CD4-positive, alpha-beta T cell (primary cell): Measurements from ENCODE around the gene TP63. TPM values are rescaled to one million over a fixed set of nuclear protein-coding genes. Genes with fewer than 3 reads are reported as not detected.

Source experiments
- ATAC-seq: fragments of 200-7000 bp; cut with Tn5 transposase; one replicate; pipeline ENCODE4 v1.10.0; 2022; ENCODE audit warnings: mild to moderate bottlenecking; ENCODE audit not compliant: poor library complexity
- CTCF ChIA-PET: fragments of 350-600 bp; sonication (Branson Sonifier 250); formaldehyde crosslinking; loops from one replicate; lab custom pipeline; 2021; ENCODE audit warnings: antibody characterized with exemption, inconsistent platforms; lab: Charles Lee
- POLR2A ChIA-PET: fragments of 350-600 bp; sonication (Branson Sonifier 250); formaldehyde crosslinking; loops from one replicate; lab custom pipeline; 2021; ENCODE audit warnings: antibody characterized with exemption, inconsistent platforms; lab: Charles Lee
- DNase-seq, 14 experiments: peaks; one replicate each; pipeline ENCODE4 v3.0.0-alpha.2; 2013 to 2020; ENCODE audit warnings: mixed read lengths in 2 of 14
- H3K27ac ChIP-seq, 2 donors: one replicate each; pipeline versions ENCODE4 v1.5.1 to v1.7.0; 2013; ENCODE audit warnings: low read length in 2 of 2, low read depth in 1 of 2, mild to moderate bottlenecking in 1 of 2
- H3K27me3 ChIP-seq, 2 experiments: 1 replicate in 1 of 2; 2 replicates in 1 of 2; pipeline versions ENCODE4 v1.6.1 to v1.7.0; 2013; ENCODE audit warnings: low read length in 2 of 2, control low read depth in 1 of 2, mild to moderate bottlenecking in 1 of 2, moderate library complexity in 1 of 2; ENCODE audit not compliant: insufficient read depth in 2 of 2, control insufficient read depth in 1 of 2
- H3K36me3 ChIP-seq: one replicate; pipeline ENCODE4 v1.6.1; 2013; ENCODE audit warnings: low read length, control low read depth; ENCODE audit not compliant: insufficient read depth
- H3K4me1 ChIP-seq: one replicate; pipeline ENCODE4 v1.6.1; 2013; ENCODE audit warnings: low read length, control low read depth; ENCODE audit not compliant: insufficient read depth
- H3K4me3 ChIP-seq: one replicate; pipeline ENCODE4 v1.5.1; 2013; ENCODE audit warnings: mild to moderate bottlenecking, low read length, moderate library complexity
- H3K9me3 ChIP-seq, 2 experiments: 1 replicate in 1 of 2; 2 replicates in 1 of 2; pipeline versions ENCODE4 v1.6.1 to v1.7.0; 2013; ENCODE audit warnings: low read length in 2 of 2, mild to moderate bottlenecking in 2 of 2, control low read depth in 1 of 2, moderate library complexity in 1 of 2; ENCODE audit not compliant: control insufficient read depth in 1 of 2, insufficient read depth in 1 of 2
- H3K27ac Mint-ChIP-seq: one replicate; pipeline ENCODE4 v1.8.0; 2020; ENCODE audit warnings: mixed read lengths
- H3K27me3 Mint-ChIP-seq: one replicate; pipeline ENCODE4 v1.8.0; 2021; ENCODE audit warnings: mixed read lengths
- H3K36me3 Mint-ChIP-seq: one replicate; pipeline ENCODE4 v1.8.0; 2021; ENCODE audit warnings: low read depth, mixed read lengths
- H3K4me1 Mint-ChIP-seq: one replicate; pipeline ENCODE4 v1.8.0; 2021; ENCODE audit warnings: low read depth, mixed read lengths
- H3K4me3 Mint-ChIP-seq: one replicate; pipeline ENCODE4 v1.8.0; 2020; ENCODE audit warnings: mild to moderate bottlenecking, mixed read lengths
- H3K9me3 Mint-ChIP-seq: one replicate; pipeline ENCODE4 v1.8.0; 2020; ENCODE audit warnings: mixed read lengths
- intact Hi-C, 2 experiments: fragments of 100-400 bp; cut with DNase I in 1 of 2; cut with micrococcal nuclease in 1 of 2; formaldehyde crosslinking; loops; one replicate each; pipeline versions ENCODE4 v1.15.1 to v1.9.0; 2023 to 2025; cut with DNase I, micrococcal nuclease
- total RNA-seq, 174 experiments: library from RNA in 2 of 174; stranded (reverse) in 2 of 174; gene quantifications; one replicate each; pipeline ENCODE4 v1.2.3 and lab custom pipeline; 2021 to 2026
- TF ChIP-seq, protein P1 (sequence below): fragments of 200-600 bp; IDR thresholded peaks from one replicate; pipeline ENCODE4 v1.8.0; 2022; ENCODE audit warnings: antibody characterized with exemption, mild to moderate bottlenecking

The TP63 gene
- total RNA-seq, 2 experiments from 2014 or later = 0.31 TPM; not detected in 1

DNA sequence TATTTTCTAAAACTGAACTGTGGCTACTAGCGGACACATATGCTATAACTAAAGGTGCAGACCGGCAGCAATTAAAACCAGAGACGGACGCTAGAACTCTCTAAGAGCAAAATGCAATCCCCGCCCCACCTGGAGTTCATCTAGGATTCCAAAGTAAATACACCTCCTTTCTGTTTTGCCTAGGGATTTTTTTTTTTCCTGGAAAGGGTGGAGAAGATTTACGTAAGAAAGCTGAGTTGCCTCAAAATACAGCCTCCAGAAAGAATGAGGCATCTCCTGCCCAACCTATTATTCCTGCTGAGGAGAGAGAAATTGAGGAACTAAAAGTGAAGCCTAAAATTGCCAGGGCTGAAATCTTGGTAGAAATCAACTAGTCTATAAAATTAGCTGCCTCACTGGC, 150.2 kb downstream of the TP63 start:
- Histone ChIP-seq H3K27ac (no peak overlapping the region), H3K4me1 (no peaks in the 10 kb centered on the region), H3K9me3 (no peaks in the 10 kb centered on the region), H3K4me3 (no peak overlapping the region), H3K27me3 (no peaks in the 10 kb centered on the region), H3K36me3 (no peaks in the 10 kb centered on the region)
- no peaks in the 10 kb centered on the region for H3K36me3 Mint-ChIP-seq
- H3K9me3 Mint-ChIP-seq = no peaks in the 10 kb centered on the region
- POLR2A ChIA-PET = no interaction called here
- no peak overlapping the region for H3K4me3 Mint-ChIP-seq
- DNase-seq = no peak
- no peak overlapping the region for H3K27ac Mint-ChIP-seq
- intact Hi-C loops = loop anchor here in 1 of 2 experiments (10.0 kb wide), 1 partner anchor 507 kb away; no protein-coding TSS in a partner anchor
- no peaks in the 10 kb centered on the region for H3K27me3 Mint-ChIP-seq
- no peaks in the 10 kb centered on the region for H3K4me1 Mint-ChIP-seq
- ATAC-seq = no peak
- CTCF ChIA-PET = no interaction called here
- TF ChIP-seq, protein P1, sequence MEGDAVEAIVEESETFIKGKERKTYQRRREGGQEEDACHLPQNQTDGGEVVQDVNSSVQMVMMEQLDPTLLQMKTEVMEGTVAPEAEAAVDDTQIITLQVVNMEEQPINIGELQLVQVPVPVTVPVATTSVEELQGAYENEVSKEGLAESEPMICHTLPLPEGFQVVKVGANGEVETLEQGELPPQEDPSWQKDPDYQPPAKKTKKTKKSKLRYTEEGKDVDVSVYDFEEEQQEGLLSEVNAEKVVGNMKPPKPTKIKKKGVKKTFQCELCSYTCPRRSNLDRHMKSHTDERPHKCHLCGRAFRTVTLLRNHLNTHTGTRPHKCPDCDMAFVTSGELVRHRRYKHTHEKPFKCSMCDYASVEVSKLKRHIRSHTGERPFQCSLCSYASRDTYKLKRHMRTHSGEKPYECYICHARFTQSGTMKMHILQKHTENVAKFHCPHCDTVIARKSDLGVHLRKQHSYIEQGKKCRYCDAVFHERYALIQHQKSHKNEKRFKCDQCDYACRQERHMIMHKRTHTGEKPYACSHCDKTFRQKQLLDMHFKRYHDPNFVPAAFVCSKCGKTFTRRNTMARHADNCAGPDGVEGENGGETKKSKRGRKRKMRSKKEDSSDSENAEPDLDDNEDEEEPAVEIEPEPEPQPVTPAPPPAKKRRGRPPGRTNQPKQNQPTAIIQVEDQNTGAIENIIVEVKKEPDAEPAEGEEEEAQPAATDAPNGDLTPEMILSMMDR = no peak

DNA sequence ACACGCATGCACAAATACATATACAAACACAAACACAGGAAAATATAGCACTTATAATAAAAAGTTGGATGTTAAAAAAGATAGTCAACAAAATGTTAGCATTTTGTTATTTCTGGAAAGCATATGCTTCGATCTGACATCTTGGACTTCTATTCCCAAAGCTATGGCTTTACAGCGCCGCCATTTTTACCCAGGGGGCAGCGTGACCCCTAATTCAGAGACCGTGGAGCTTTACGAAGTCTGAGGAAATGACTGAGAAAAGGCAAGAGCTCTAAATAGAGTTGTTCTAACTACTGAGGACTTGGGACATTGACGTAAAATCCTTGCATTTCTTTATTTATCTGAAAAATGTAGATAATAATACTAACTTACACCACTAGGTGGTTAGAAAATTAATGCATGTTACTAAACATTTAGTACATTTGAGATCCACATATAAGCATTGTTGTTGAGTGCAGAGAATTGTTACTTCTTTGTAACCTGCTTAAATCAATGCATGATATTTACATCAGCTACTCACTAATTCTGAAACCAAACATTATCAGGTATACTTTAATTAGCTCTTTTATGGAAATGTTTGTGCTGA, 155.4 kb downstream of the TP63 start:
- TF ChIP-seq, protein P1 = no peak
- ChIA-PET CTCF (no interaction called here), POLR2A (no interaction called here)
- H3K27ac ChIP-seq = no peak overlapping the region
- Mint-ChIP-seq H3K4me3 (no peak overlapping the region), H3K4me1 (peaks cover 13% of the 10 kb centered on the region), H3K9me3 (no peaks in the 10 kb centered on the region), H3K36me3 (no peaks in the 10 kb centered on the region), H3K27ac (no peak overlapping the region), H3K27me3 (no peaks in the 10 kb centered on the region)
- H3K4me1 ChIP-seq = no peaks in the 10 kb centered on the region
- intact Hi-C loops = loop anchor here in 1 of 2 experiments (10.0 kb wide), 1 partner anchor 512 kb away; no protein-coding TSS in a partner anchor
- H3K9me3 ChIP-seq = no peaks in the 10 kb centered on the region
- H3K36me3 ChIP-seq = no peaks in the 10 kb centered on the region
- no peak overlapping the region for H3K4me3 ChIP-seq
- H3K27me3 ChIP-seq = no peaks in the 10 kb centered on the region
- DNase-seq (no peak), ATAC-seq (no peak)

DNA sequence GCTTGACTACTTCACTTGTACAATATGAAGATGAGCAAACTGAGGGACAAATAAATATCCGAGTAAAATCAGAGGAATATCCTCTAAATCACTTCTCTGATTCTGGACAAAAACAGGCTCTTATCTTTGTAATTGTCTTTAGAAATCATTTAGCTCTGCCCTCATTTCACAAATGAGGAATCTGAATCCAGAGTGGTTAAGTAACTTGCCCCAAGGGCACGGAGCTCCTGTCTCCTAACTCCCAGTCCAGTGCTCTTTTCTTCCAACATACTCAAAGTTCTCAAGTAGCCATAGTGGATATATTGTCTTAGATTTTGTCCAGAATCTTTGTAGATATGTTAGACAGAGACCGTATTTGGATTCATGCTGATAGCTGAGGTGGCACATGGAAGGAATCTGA, 156.0 kb downstream of the TP63 start:
- no peaks in the 10 kb centered on the region for H3K36me3 ChIP-seq
- H3K4me3 Mint-ChIP-seq = no peak overlapping the region
- ChIA-PET POLR2A (no interaction called here), CTCF (no interaction called here)
- ATAC-seq (no peak), DNase-seq (no peak)
- no peaks in the 10 kb centered on the region for H3K27me3 ChIP-seq
- no peak overlapping the region for H3K27ac ChIP-seq
- TF ChIP-seq, protein P1 = no peak
- H3K27ac Mint-ChIP-seq = no peak overlapping the region
- H3K9me3 ChIP-seq = no peaks in the 10 kb centered on the region
- intact Hi-C loops = loop anchor here in 1 of 2 experiments (10.0 kb wide), 1 partner anchor 512 kb away; no protein-coding TSS in a partner anchor
- H3K4me1 Mint-ChIP-seq = peaks cover 14% of the 10 kb centered on the region
- no peaks in the 10 kb centered on the region for H3K9me3 Mint-ChIP-seq
- no peaks in the 10 kb centered on the region for H3K36me3 Mint-ChIP-seq
- H3K27me3 Mint-ChIP-seq = no peaks in the 10 kb centered on the region
- H3K4me1 ChIP-seq = no peaks in the 10 kb centered on the region
- no peak overlapping the region for H3K4me3 ChIP-seq
